Muscle of arm (tissue), 12 donors: Measurements from ENCODE around the gene KIF12. TPM values are rescaled to one million over a fixed set of nuclear protein-coding genes. Genes with fewer than 3 reads are reported as not detected.
"Not testable (repeated sequence)": the region's sequence is repeated elsewhere in the genome, so short reads cannot be mapped to it uniquely, and the experiment has no call there.

ENCODE experiments used
- DNase-seq: peaks from one replicate; pipeline ENCODE4 v3.0.0-alpha.2; 2013
- polyA plus RNA-seq, 12 donors: library from polyadenylated mRNA; unstranded; fragments of 120-200 nt; gene quantifications; one replicate each; pipeline ENCODE4 v1.2.1, GENCODE V29; 2013; ENCODE audit not compliant: insufficient read length in 12 of 12

The KIF12 gene
- polyA plus RNA-seq, 12 donors, result 0.17 to 21.0 (median 0.68) TPM; not detected in 2

GRCh38 chr9:114085387-114085789, 13.7 kb downstream of the KIF12 start:
- no peak for DNase-seq

DNA sequence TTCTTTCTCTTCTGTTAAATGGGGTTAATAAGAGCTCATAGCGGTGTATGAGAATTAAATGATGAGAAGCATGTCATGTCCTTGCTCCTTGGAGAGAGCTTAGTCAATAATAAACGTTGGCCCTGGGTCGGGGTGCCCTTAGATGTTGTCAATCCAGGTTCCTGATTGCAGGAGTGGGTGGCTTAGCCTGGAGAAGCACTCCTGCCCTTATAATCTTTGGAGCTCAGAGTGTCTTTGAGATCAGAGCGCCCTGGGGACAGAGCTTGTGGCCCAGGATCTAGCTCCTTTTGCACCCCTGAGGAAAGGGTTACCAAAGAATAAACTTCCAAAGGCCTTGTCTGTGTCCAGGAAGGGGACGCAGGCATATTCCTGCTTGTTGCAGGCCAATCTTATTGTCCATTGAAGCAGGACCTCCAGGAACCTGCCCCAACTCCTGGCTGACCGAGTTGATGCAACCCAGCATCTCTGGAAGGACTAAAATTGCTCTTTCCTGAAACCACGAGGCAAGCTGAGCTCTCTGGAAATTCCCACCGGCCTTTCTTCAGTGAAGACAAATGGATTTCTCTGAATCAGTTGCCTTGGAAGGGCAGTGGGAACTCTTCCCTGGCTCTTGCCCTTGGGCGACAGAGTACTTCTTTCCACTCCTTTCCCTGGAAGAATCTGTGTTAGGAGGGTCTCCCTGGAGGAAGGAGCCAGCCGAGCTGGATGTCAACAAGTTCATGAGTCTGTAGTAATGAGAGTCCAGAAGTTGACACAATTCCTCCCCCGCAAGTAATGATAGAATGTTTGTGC, 14.6 kb downstream of the KIF12 start:
- no peak for DNase-seq

DNA sequence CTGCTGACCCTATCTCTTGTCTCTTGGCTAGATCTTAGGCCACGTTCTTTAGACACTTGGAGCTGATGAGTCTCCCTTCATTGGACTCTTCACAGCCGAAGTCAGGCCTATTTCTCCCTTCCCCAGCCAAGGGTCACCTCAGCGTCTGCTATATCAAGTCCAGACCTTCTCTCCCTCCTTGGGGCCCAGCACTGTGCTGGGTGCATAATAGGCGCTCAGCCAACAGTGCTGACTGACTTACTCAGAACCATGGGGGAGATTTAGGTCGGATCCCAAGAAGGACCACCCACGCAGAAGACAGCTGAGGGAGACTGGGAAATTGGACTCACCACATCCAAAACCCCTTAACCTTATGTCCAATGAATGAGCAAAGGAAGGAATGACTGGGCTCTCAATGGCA, 15.4 kb downstream of the KIF12 start:
- no peak for DNase-seq

DNA sequence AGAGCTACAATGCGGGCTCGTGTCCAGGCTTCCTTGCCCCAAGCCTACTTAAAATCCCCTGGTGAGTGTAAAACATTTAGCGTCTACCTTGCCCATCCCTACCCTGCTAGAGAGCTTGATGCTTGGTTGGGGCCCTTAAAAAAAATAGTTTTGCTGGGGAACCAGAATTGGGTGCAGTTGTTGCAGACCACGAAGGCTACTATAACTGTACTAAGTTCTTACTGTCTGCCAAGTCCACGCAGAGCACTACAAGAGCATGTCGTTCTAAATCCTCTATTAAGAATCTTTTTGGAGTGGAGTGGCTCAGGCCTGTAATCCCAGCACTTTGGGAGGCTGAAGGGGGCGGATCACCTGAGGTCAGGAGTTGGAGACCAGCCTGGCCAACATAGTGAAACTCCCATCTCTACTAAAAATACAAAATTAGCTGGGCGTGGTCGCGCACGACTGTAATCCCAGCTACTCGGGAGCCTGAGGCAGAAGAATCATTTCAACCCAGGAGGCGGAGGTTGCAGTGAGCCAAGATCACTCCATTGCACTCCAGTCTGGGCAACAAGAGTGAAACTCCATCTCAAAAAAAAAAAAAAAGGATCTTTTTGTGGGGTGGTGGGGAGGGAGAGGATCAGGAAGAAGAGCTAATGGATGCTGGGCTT, 16.2 kb downstream of the KIF12 start:
- not testable (repeated sequence) for DNase-seq

DNA sequence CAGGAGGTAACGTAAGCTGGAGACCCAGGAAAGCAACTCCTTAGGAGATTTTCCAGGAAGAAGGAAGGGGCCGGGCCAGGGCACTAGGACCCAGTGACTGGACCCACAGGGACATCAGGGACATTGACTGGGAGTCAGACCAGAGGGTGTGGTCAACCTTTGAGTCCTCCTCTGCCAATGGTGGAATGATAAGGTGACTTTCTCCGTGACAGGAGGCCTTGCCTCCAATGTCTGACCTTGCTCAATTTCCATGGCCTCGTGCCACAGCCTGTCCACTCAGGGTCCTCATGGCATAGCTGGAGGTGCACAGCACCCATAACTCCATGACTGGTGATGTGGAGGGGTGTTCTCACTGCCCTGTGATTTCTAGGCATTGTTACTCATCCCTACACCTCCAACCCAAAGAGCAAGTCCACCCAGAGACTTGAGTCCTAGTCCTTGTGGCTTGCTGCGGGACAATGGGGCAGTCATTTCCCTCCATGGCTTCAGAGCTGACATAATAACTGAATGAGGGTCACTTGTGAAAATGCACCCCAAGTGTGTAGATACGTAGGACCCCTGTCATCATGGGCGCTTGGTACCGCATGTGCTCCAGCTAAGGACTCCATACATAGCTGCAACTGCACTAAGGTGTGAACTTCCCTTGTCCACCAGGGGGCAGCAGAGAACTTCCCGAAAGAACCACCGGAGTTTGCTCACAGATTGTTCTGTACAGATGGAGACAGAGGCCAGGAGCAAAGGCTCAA, 16.9 kb downstream of the KIF12 start:
- peak; percentile 94 for DNase-seq

- DNase-seq, result no peak
Observed at GRCh38 chr9:114081441-114082016, 17.6 kb downstream of the KIF12 start.

DNA sequence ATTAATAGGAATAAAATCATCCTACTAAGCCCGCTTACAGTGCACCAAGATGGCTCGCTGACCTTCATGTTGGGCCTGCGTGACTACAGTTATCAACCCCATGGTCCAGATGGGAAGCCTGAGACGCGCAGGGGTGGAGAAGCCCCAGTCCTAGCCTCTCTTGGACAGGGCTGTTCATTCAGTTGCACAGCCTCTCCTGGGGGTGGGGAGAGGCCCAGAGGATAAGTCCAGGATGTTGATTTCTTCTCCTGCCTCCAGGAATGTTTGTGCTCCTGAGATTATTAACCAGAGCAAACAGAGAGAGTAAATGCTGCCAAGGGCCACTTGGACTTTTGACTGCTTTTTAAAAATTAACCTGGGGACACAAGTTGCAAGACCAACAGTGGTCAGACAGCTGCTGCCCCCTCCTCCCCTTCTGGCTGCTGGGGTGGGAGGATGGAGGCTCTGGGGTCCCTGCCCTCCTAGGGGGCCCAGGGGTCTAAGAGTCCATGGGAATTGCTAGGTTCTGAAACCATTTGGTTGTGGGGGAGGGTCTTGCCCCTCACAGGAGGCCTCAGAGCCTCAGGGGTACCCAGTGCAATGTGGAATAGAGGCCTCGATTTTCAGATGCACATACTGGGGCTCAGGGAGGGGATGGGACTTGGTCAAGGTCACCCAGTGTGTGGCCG, 18.2 kb downstream of the KIF12 start:
- no peak for DNase-seq

- DNase-seq, result no peak
Observed at GRCh38 chr9:114080195-114080772, 18.8 kb downstream of the KIF12 start.

DNA sequence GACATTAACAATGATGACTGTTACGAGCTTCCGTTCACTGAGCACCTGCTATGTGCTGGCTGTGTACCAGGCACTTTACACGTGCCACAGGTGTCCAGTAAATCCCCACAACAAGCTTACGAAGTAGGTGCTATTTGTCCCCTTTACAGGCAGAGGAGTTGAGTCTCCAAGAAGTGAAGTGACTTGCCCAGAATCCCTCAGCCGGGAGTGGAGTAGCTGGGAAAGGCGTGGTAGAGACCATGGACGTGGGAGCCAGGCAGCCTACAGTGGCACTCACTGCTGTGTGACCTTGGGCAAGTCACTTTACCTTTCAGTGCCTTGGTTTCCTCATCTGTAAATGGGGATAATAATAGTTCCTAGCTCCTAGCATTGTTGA, 20.3 kb downstream of the KIF12 start:
- no peak for DNase-seq

DNA sequence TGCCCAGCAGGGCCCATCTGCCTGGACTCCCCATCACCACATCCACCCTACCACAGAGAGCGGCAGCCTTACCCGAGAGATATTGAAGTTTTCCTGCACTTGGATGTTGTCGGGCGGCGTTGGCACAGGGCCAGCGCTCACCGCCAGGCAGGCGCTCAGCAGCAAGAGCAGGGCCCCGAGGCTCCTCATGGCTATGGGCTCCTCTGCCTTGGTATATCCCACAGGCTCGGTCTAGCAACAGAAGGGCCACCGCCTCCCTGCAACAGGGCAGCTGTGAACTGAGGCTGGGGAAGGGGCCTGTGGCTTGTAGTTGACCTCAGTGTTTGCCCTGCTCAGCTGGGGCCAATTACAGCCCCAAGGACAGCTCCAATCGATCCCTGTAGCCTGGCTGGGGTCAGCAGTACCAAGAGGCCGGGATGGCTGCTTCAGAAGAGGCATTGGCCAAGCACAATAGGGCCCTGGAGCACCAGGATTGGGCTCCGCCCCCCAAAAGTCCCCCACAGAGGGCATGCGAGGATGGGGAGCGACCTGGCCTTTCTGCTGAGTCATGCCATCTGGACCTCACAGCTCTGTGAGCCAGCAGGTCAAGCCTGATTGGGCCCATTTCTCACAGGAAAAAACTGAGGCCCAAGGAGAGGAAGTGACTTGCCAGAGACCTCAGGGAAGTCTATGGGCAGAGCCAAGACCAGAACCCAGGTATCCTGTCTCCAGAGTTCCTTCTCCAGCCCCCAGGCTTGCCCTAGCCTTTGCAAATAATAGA, 20.9 kb downstream of the KIF12 start, which contains the start of gene AMBP:
Gene AMBP, minus strand, starts transcription at position 280 of the 760 bp plus-strand sequence. Its CDS starts 91 bp downstream, at position 189.
- no peak for DNase-seq

DNA sequence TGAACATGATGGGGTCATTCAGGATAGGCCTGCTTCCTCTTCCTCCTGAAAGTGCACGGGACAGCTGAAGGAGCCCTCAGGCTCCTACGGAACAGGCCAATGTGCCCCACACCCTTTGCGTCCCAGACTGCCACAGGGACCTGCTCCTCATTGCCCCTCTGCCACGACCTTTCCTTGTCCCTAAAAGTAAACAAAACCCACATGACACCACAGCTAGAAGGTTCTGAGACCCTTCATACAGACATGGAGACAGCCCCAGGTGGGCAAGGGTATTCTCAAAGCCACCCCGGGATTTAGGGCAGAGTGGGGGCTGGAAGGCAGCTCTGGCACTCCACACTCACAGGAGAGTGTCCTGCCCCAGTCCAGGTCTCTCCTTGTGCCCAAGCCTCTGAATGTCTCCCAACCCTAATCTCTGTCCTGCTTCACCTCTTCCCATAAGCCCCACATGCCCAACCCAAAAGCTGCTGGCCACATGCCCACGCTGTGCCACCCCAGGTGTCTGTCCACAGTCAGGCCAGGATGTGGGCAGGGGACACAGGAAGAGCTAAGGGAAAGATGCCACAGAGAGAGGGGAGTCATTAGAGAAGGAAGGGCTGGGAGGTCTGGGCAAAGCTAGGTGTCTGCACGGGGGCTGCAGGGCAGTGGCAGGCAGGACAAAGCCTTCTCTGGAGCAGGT, 21.8 kb downstream of the KIF12 start:
- DNase-seq, result no peak

- no peak for DNase-seq
Observed at GRCh38 chr9:114076237-114077161, 22.6 kb downstream of the KIF12 start.

DNA sequence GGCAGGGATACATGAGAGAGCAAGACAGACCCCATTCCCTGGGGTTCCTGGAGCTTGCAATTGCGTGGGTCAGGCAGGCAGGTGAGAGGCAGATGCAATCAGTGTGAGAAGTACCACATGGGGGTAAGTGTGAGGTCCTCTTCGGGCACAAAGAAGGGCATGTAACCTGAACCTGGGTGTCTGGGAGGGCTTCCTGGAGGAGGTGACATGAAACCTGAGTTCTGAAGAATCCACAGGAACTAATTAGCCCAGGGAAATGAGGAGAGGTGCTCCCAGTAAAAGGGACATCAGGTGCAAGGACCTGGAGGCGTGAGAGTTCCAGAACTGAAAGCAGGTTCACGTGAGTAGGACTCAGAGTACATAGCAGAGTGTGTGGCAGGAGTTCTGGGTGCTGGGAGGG, 23.5 kb downstream of the KIF12 start:
- DNase-seq, result no peak

DNA sequence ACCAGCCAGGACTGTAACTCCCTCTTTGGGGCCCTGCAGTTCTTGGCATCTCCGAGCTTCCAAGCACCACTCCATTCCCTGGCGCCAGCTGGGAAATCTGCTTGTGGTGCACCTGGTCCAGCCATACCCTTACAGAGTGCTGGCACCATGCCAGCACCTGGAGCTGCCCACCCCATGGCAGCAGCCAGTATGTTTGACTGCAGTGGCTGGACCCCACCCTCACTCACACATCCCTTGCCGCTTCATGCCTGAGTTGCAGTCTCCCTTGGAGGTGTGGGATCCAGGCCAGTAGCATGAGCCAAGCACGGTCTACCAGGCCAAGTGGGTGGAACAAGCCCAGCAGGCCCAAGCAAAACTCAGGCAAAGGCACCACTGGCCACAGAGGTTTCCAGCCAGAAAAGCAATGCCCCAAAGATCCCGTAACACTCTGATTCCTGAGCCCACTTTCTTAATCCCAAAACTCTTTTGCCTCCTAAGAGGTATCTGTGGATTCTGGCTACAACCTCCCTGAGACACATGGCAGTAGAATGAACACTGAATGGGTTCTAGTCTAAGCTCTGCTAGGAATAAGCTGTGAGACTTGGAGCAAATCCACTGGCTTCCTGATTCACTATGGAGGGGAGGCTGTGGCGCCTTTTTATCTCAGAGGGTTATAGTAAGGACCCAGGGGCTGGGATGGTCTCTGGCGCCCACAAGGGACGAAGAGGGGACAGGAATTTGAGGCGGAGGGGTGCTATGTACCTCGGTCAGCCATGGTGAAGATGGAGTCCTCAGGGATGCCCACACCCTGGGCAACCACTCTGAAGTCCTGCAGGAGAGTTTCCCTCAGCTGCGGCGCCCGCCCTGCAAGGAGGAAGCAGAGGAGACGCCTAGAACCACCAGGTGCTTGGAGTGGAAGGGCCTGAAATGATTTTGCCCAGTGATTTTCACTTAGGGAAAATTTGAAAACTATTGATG, 26.6 kb downstream of the KIF12 start:
- DNase-seq, result peak; percentile 55

- no peak for DNase-seq
Observed at GRCh38 chr9:114071197-114071795, 27.8 kb downstream of the KIF12 start.

DNA sequence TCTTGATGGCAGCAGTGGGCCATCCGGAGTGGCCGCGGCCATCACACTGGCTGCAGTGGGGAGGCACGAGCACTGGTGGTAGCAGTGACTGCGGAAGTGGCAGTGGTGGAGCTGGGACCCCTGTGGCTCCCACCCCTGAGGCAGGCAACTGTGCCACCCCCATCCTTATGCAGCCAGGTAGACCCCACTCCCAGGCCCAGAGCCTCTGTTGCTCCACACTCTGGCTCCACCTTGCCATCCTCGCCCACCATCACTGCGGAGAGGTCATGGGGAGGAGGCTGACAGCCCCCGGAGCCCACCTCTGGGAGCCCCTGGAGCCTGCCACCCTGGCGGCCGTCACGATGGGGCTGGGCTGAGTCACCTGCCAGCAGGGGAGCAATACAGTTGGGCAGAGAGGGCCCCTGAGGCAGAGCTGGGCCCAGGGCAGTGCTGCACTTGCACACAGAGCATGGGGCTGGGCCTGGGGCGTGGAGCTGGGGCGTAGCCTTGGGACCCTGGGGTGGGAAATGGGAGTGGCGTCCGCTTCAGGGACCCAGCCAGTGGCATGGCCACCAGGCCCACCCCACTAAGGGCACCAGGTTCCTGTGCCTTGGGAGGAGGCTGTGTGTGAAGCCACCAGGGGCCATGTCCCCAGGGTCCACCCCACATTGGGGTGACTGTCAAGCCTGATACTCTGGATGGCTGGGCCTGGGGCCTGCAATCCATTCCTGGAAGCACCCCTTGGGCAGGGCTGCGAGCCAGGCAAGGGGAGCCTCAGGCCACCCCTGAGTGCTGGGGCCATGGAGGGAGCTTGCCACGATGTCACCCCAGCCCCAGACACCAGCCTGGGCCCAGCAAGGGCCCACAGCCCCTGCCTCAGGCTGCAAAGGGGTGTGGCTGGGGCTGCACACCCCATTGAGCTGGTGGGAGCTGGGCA, 28.6 kb downstream of the KIF12 start:
- no peak for DNase-seq
